GM18861 (cell line): ENCODE data around the gene CDT1.
"Not testable (repeated sequence)": the region's sequence is repeated elsewhere in the genome, so short reads cannot be mapped to it uniquely, and the experiment has no call there.

Source experiments
- ATAC-seq: cut with Tn5 transposase; IDR thresholded peaks from one replicate; pipeline ENCODE4 v1.9.1; 2021; ENCODE audit not compliant: unreplicated experiment

Gene CDT1

DNA sequence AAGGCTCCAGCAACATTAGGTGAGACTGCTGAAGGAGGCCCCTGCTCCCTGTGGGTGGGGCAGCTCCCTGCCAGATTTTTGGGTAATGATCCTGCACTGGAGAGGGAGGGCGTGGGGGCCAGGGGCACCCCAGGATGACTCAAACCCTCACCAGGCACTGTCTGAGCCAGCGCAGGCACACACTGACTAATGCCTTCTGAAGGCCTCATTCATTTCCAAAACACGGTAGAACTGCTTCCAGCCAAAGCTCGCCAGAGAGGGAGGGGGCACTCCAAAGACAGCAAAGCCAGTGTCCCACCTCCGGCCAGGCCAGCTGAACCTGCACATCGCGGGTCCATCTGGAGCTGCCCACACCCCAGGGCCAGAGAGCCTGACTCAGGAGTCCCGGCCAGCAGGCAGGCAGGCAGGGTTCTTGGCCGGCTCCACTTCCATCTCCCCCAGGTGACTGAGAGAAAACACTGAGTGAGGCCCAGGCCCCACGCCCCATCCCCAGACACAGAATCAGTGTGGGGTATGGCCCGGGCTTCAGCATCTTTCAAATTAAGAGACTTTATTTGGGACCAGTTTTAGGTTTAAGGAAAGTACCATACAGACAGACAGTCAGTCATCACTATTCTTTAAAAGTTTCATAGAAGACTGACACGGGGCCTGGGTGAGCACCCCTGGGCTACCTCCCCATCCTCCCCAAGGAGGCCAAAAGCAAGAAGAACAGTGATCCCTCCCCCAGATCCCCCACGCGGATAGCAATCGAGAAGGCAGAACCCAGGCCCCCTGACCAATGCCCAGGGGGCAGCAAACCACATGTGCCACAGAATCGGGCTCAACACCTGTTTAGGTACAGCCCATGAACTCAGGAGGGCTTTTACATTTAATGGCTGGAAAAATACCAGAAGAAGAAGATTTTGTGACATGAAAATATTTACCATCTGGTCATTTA lies 20.9 kb upstream of the CDT1 start:
- ATAC-seq = no peak

DNA sequence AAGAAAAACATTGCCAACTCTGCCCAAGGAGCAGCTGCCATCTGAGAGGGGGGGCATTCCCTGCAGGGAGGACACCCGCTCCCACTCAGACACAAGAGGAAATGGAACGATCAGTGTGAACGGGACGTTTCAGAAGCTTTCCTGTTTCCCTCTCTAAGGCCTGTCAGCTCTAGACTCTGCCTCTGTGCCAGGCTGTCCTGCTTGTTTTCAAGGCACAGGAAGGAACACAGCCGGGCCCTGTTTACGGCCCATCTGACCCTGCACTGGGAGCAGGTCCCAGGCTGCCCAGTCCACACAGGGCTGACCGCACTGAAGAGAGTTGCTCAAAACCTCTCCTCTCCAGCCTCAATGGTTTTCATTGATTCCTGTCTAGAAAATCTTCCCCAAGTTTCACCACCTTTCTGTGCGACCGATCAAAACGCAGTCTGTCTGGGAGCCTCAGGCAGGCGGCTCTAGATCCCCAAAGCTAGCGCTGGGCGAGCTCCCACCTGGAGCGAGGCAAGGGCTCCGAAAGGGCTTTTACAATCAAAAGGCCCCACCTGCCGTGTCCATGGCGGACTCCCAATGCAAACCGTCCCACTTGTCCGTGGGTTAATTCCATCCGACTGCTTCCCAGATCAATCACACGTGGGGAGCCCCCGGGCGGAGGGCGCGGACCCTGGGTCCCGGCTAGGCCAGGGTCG lies 20.1 kb upstream of the CDT1 start:
- ATAC-seq = no peak

DNA sequence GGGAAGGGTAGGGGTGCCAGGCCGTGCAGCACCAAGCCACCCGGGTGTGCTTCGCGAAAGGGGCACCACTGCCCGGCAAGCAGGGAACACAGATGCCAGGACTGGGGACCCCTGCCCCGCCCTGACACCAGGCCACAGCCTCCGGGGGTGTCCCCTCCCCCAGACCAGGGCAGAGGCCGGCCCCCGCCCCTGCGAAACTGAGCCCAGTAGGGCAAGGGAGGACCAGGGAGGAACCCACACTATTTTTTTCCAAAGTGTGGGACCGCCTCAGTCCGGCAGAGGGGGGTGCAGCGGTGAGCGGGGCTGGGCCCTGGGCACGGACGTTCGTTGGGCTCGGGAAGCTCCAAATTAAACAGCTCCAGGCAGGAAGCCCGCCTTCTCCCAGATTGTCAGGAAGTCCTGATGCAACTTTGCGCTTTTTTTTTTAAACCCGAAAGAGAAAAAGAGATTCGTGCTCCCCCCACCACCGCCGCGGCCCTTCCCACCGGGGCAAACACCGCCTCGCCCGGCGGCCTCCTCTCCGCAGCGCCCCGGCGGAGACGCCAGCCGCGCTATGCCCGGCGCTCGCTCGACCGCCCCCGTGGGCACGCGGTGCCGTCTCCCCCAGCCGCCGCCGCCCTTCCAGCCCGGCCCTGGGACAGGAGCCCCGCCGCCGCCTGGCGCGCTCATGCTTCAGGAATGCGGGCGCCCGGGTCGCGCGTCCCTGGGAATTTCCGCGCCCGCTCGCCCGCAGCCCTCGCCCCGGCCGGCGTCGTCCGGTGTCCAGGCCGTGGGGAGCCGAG lies 19.3 kb upstream of the CDT1 start:
- ATAC-seq = no peak

DNA sequence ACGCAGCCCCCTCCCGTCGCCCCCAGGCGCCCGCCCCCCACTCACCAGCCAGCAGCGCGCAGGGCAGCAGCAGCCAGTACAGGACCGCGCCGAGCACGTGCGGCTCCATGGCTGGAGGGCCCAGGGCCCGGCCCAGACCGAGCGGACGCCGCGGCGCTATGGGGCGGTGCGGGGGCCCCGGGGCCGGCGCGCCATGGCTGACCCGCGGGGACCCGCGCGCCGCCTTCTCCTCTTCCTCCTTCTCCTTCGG lies 18.8 kb upstream of the CDT1 start:
- ATAC-seq = no peak

DNA sequence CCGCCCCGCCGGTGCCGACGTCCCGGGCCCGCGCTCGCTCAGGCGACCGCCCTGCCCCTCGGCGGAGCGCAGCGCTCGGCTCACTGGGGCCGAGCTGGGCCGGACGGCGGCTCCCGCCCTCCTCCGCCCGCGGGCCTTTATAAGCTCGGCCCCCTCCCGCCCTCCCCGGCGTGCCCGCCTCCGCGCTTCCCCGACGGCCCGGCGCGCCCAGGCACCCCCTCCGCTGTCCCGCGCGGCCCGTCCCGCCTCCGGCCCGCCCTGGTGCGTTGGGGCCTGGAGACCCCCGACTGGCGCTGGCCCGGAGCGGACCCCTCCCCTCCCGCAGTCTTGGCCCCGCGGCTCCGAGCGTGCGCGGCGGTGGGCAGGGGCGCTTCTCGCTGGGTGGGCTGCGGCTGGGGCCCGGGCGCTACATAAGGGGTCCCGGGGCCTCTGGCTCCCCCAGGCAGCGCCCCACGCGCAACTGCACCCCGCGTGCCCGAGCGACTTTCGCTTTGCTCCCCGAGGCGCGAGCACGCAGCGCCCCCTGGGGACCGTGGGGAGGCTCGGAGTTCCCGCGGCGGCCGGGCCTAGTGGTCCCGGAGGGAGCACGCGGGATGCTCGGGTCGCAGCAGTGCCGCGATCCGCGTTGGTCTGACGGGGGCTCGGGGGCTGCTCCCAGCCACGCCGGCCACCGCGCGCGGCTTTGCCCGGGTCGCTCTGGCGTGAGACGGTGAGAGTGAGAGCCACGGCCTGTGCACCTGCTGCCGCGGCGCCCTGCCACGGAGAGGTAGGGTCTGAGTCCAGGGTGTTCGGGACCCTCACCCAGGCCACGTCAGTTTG lies 18.3 kb upstream of the CDT1 start, which contains the start of gene PIEZO1:
Gene PIEZO1, minus strand, starts transcription at position 115 of the 819 bp plus-strand sequence. CDS start 256 bp downstream, outside the sequence.
- ATAC-seq = no peak

DNA sequence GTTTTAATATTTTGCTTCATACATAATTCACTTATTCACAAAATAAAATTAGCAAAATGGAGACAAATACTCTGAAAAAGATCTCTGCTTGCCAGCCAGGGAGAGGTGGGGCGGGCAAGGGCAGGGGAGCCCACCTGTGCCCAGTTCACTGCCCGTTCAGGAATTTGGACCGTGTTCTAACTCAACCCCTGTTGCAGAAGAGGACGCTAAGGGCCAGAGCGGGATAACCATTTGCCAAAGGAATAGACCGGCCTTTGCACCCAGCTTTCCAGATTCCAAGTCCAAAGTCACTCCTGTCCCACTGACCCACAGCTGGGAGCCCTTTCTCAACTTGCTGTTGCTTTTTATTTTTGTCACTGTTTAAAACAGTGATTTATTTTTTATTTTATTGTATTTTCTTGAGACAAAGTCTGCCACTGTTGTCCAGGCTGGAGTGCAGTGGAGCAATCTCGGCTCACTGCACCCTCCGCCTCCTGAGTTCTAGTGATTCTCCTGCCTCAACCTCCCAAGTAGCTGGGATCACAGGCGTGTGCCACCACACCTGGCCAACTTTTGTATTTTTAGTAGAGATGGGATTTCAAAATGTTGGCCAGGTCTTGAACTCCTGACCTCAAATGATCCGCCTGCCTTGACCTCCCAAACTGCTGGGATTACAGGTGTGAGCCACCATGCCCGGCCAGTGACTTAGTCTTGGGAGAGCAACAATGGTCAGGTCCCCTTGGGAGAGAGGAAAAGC lies 15.8 kb upstream of the CDT1 start:
- ATAC-seq = no peak

DNA sequence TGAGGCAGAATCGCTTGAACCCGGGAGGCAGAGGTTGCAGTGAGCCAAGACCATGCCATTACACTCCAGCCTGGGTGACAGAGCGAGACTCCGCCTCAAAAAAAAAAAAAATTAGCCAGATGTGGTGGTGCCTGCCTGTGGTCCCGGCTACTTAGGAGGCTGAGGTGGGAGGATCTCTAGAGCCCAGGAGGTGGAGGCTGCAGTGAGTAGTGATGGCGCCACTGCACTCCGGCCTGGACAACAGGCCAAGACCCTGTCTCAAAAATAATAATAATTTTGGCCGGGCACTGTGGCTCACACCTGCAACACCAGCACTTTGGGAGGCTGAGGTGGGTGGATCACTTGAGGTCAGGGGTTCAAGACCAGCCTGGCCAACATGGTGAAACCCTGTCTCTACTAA lies 14.8 kb upstream of the CDT1 start:
- ATAC-seq = not testable (repeated sequence)

DNA sequence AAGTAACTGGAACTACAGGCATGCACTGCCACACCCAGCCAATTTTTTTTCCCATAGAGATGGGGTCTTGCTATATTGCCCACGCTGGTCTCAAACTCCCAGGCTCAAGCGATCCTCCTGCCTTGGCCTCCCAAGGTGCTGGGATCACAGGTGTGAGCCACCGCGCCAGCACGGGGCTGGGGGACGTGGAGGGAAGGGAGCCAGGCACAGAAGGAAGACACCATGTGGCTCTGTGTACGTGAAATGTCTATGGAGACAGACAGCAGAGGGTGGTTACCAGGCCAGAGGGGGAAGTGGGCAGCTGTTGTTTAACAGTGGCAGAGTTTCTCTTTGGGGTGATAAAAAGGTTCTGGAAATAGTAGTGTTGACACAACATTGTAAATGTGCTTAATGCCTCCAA lies 14.0 kb upstream of the CDT1 start:
- ATAC-seq = no peak

DNA sequence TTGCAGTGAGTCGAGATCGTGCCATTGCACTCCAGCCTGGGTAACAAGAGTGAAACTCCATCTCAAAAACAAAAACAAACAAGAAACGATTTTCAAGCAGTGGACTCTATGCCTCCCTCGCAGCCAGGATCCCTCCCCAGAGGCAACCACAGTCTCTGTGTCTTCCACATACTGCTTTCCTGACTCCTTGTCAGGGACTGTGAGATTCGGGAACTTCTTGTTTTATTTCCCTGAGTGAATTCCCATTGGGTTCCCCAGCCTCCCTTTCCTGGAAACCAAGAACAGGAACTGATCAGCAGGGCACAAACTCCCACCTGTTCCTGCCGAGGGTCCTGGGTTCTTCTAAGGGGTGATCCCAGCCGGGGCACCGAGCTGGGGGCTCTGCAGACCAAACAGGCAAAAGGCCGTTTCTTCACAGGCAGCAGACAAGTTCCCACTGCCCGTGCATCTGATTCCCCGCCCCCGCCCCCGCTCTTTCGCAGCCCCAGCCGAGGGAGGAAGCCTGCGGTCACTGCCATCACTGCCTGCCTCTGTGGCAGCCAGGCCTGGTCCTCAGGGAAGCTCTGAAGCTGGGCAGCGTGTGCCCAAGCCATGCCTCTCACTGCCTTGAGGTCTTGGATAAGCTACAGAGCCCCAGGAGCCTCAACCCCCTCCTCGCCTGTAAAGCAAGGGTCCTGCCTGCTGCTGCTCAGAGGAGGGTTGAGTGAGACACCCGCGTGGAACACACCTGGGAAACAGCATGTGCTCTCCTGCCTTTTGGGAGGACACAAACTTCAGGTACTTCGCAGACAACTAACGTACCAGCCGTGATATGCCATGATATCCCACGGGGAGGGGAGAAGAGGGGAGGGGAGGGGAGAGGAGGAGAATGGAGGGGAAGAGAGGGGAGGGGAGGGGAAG lies 13.0 kb upstream of the CDT1 start:
- ATAC-seq = no peak

DNA sequence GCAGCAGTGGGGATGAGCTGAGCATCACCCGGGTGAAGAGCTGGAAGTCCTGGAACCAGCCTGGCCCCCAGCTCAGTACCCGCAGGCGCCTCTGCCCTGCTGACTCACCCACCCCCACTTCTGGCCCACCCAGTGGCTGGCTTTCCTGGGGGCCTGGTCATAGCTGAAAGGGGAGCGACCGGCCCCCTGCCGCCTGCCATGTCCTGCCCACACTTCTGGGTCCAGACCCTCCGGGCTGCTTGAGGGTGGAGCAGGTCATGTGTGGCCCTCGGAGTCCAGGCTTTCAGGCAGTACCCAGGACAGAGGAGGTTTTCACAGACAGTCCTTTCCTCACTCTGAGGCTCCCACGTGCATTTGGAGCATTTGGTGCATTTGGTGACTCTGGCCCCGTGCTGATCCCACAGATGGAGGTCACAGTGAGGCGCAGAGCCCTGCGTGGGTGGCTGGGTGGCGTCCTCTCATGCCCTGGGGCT lies 11.5 kb upstream of the CDT1 start:
- no peak for ATAC-seq

DNA sequence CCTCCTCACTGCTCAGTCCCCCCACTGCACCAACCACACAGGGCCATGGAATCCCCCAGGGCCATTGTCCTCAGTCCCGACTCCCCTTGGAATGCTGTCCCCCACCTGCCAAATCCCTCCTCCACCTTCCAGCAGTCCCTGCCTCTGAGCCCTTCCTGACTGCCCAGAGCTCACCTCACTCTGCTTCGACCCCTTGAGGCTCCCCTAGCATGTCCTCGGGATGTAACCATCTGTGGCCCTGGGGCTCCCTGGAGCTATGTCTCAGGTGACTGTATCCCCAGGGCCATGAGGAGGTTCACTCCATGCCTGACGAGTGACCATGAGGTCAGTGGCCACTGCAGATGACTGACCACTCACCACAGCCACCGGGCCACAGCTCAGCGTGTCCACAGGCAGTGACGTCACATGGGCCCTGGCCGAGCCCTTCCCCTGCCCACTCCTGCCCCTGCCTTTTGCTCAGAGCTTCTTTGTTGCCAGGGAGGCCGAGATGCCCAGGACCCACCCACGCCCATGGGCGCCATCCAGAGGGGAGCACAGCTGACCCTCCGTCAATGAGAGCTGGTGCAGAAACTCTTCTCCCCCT lies 10.8 kb upstream of the CDT1 start:
- ATAC-seq = no peak

DNA sequence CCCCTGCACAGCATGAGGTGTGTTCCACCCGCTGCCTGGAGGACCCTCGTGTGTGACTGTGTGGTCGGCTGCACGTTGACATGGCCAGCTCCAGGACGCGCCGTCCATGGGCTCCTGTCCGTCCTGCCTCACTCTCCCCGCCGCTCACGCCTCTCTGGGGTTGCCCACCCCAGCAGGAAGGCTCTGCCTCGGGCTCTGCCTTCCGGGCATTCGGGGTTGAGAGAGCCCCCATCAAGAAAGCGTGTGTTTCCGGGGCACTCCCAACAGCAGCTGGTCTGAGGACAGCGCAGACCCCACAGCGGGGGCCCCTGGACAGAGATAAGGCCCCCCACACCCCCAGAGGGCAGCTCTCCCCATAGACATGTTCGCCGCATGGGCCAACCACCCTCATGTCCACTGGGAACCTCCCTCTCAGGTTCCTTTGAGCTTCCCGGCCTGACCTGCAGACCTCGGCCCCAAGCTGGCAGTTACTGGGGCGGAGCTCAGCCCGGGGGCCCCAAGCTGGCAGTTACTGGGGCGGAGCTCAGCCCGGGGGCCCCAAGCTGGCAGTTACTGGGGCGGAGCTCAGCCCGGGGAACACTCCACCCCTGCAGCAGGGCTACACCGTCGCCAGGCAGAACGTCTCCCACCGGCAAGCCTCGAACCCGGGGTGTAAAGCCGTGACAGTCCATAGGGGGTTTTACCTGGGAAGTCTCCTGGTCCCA lies 10.2 kb upstream of the CDT1 start:
- no peak for ATAC-seq

DNA sequence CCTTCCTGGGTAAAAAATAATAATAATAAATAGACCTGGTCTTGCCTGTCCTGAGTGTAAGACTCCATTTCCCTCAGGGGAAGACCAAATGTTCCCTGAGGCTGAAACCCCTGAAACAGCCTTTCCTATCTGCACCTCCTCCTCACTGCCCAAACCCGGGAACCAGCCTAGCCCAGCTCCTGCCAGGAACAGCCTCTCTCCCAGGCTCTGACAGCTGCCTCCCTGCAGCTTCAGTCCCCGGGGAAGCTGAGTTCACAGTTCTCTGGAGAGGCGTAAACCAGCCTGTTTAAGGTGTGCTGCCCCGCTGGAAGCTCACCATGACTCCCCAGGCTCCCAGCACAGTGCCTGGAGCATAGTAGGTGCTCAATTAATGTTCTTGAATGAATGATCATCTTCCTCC lies 7.3 kb upstream of the CDT1 start:
- no peak for ATAC-seq

DNA sequence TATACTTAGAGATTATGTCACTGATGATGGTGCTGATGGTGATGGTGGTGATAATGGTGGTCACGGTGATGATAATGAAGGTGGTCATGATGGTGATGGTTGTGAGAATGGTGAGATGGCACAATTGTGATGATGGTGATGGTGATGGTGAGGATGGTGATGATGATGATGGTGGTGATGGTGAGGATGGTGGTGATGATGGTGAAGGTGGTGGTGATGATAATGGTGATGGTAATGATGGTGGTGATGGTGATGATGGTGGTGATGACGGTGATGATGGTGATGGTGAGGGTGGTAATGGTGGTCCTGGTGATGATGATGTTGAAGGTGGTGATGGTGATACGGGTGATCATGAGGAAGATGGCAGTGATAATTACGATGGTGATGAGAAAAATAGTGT lies 5.5 kb upstream of the CDT1 start:
- ATAC-seq = no peak

DNA sequence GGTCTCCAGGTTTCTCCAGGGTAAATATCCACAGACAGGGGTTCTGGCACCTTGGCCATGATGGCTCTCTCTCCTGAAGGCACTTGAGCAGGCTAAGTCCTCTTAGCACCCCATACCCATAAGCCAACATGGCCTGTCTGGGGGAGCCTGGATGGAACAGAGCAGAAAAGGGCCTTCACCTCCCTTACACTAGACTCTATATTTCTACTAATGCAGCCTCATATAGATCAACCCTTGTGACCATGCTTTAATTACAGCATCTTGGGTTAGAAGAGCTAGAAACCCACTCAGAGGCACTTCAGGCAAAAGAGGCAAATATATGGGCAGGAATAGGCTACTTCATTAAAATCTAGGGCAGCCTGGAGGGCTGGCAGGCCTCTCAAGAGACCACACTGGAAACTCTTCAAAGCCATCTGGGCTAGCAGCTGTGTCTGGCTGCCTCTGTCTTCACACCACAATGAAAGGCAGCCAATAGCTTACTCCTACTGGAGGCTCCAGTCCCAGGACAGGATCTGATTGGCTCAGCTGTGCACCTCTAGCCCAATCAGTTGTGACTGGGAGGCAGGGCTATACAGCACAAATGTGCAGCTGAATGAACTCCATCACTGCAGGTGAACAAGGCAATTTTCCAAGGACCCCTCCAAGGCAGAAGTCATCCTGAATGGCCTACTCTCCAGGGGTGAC lies 4.7 kb upstream of the CDT1 start:
- ATAC-seq = no peak

DNA sequence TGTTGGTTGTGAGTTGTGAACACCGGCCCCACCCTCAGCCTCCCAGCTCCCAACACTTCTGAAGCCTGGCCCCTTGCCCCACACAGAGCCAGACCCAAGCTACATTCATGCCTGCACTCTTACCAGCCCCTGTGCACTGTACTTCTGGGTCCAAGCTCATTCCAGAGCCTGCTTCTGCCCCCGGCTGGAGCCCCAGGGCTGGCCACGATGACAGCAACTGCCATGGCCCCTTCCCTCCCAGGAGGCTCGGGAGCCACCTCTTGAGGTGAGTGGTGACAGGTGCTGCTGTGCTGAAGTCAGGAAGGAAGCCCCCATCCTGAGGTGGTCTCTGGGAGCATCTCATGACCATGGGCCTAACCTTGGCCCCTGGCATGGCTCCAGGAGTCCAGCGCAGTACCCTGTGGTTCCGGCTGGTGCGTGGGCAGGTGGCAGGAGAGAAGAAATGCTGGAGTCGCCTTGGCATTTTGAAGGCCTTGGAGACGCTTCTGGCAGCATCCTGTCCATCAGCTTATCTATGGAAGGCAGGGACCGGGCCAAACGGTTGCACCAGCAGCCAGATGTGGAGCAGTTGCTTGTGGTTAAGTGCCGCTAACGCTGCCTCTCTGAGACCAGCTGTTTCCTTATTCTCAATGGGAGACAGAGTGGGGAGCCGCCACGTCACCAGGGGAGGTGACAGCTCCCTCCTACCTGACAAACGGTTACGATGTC lies 3.9 kb upstream of the CDT1 start:
- no peak for ATAC-seq

DNA sequence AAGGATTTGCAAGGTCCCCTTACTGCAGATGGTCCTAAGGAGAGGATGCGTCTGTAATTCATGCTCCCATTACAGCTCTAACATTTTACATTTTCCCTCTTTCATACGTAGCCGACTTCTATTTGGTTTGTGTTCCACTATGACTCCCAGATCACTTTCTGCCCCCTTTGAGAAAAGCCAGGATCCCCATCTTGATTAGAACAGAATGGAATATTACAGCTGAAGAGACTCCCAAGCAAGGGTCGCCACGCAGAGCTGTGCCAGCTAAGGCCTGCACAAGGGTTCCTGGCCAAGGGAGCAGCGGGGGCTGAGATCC lies 3.4 kb upstream of the CDT1 start:
- ATAC-seq = no peak
